ENCODE results near the gene CYP3A4.
"Not testable (repeated sequence)": the region's sequence is repeated elsewhere in the genome, so short reads cannot be mapped to it uniquely, and the experiment has no call there.

Gene CYP3A4

GRCh38 chr7:99784007-99784406 lies at the start of gene CYP3A4:
Gene CYP3A4 (minus strand): TSS chr7:99784184. CDS start chr7:99784081, 103 bp downstream.
- DNase-seq, result no peak

GRCh38 chr7:99833289-99833877 lies 49.4 kb upstream of the CYP3A4 start:
- DNase-seq, result no peak

GRCh38 chr7:99831595-99831994 lies 47.6 kb upstream of the CYP3A4 start:
- DNase-seq, result no peak

- no peak for DNase-seq
Observed at GRCh38 chr7:99829524-99830160, 45.7 kb upstream of the CYP3A4 start.

- no peak for DNase-seq
Observed at GRCh38 chr7:99828811-99829210, 44.8 kb upstream of the CYP3A4 start.

GRCh38 chr7:99827040-99827778 lies 43.2 kb upstream of the CYP3A4 start:
- DNase-seq, result no peak

- no peak for DNase-seq
Observed at GRCh38 chr7:99825873-99826272, 41.9 kb upstream of the CYP3A4 start.

- no peak for DNase-seq
Observed at GRCh38 chr7:99825452-99825851, 41.5 kb upstream of the CYP3A4 start.

- DNase-seq, result no peak
Observed at GRCh38 chr7:99824091-99824490, 40.1 kb upstream of the CYP3A4 start.

- DNase-seq, result no peak
Observed at GRCh38 chr7:99822731-99823718, 39.0 kb upstream of the CYP3A4 start.

- DNase-seq, result no peak
Observed at GRCh38 chr7:99820408-99821027, 36.5 kb upstream of the CYP3A4 start.

- no peak for DNase-seq
Observed at GRCh38 chr7:99808766-99809165, 24.8 kb upstream of the CYP3A4 start.

- no peak for DNase-seq
Observed at GRCh38 chr7:99806839-99807478, 23.0 kb upstream of the CYP3A4 start.

- no peak for DNase-seq
Observed at GRCh38 chr7:99805641-99806040, 21.7 kb upstream of the CYP3A4 start.

GRCh38 chr7:99803118-99803517 lies 19.1 kb upstream of the CYP3A4 start:
- DNase-seq, result not testable (repeated sequence)

- not testable (repeated sequence) for DNase-seq
Observed at GRCh38 chr7:99801407-99801806, 17.4 kb upstream of the CYP3A4 start.

- no peak for DNase-seq
Observed at GRCh38 chr7:99798972-99799371, 15.0 kb upstream of the CYP3A4 start.

- not testable (repeated sequence) for DNase-seq
Observed at GRCh38 chr7:99795864-99796263, 11.9 kb upstream of the CYP3A4 start.

GRCh38 chr7:99794585-99795502 lies 10.9 kb upstream of the CYP3A4 start:
- no peak for DNase-seq

- no peak for DNase-seq
Observed at GRCh38 chr7:99793443-99793842, 9.5 kb upstream of the CYP3A4 start.

GRCh38 chr7:99792967-99793366 lies 9.0 kb upstream of the CYP3A4 start:
- DNase-seq, result no peak
